HG03064 (cell line): Measurements from ENCODE around the gene MYO15B.

ENCODE experiments used
- ATAC-seq: cut with Tn5 transposase; IDR thresholded peaks from one replicate; pipeline ENCODE4 v1.9.1; 2021; ENCODE audit warnings: low read depth; ENCODE audit not compliant: unreplicated experiment

The MYO15B gene

GRCh38 chr17:75650874-75651273 is 63.3 kb downstream of the MYO15B start:
- ATAC-seq: no peak

- ATAC-seq: no peak
These were observed 64.7 kb downstream of the MYO15B start for GRCh38 chr17:75652341-75652740.

- no peak for ATAC-seq
These were observed 65.4 kb downstream of the MYO15B start for GRCh38 chr17:75652934-75653549.

GRCh38 chr17:75654176-75654575 is 66.6 kb downstream of the MYO15B start:
- no peak for ATAC-seq

- ATAC-seq: no peak
These were observed 70.6 kb downstream of the MYO15B start for GRCh38 chr17:75658237-75658636.

GRCh38 chr17:75661531-75661930 is 73.9 kb downstream of the MYO15B start:
- no peak for ATAC-seq

- no peak for ATAC-seq
These were observed 74.9 kb downstream of the MYO15B start for GRCh38 chr17:75662511-75662910.

GRCh38 chr17:75664099-75664549 is 76.5 kb downstream of the MYO15B start:
- peak; percentile 59 for ATAC-seq

GRCh38 chr17:75665981-75666380 is 78.4 kb downstream of the MYO15B start:
- ATAC-seq: no peak

GRCh38 chr17:75666959-75667790 is 79.6 kb downstream of the MYO15B start, which contains the start of the genes RECQL5 and SAP30BP:
RECQL5 (minus strand) TSS chr17:75667154; CDS start chr17:75666557, 597 bp downstream.
SAP30BP (plus strand) TSS chr17:75667338; CDS start chr17:75667373, 35 bp downstream.
- ATAC-seq: peak; percentile 63

- ATAC-seq: no peak
These were observed 80.2 kb downstream of the MYO15B start for GRCh38 chr17:75667825-75668224.

- no peak for ATAC-seq
These were observed 80.9 kb downstream of the MYO15B start for GRCh38 chr17:75668489-75668888.

- no peak for ATAC-seq
These were observed 83.3 kb downstream of the MYO15B start for GRCh38 chr17:75670868-75671267.

- ATAC-seq: no peak
These were observed 84.4 kb downstream of the MYO15B start for GRCh38 chr17:75672011-75672410.

GRCh38 chr17:75673487-75673886 is 85.9 kb downstream of the MYO15B start:
- no peak for ATAC-seq
